ENCODE results near the gene PINLYP. TPM values are rescaled to one million over a fixed set of nuclear protein-coding genes. Genes with fewer than 3 reads are reported as not detected.
"Not testable (repeated sequence)": the region's sequence is repeated elsewhere in the genome, so short reads cannot be mapped to it uniquely, and the experiment has no call there.

The PINLYP gene
- total RNA-seq, 4 donors from 2014 or later = 3.8 to 18.4 (median 8.6) TPM

DNA sequence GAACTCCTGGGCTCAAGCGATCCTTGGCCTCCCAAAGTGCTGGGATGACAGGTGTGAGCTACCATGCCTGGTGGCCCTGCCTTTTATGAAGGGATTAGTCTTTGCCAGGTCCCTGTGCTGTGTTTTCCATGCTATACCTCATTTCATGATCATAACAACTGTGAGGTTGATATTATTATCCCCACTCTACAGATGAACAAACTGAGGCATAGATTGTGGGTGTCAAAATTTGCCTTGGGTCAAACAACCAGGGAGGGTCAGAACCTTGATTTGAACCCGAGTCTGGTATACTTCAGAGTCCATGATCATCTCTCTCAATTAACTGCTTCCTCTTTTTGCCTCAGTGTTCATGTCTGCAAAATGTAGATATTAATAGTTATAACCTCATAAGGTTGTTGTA, 6.9 kb downstream of the PINLYP start:
- TF ChIP-seq CTCF (IDR thresholded peaks at IDR 0.05) = no peak
- no peak for ATAC-seq (ENCODE audit: low FRiP score)

GRCh38 chr19:43584484-43584883, 8.9 kb downstream of the PINLYP start:
- ATAC-seq (ENCODE audit: low FRiP score) (no peak), DNase-seq (ENCODE audit: low spot score) (no peak)
- TF ChIP-seq CTCF (IDR thresholded peaks at IDR 0.05) = no peak

More for the DNA sequence above, 6.9 kb downstream of the PINLYP start:
- DNase-seq (ENCODE audit: low spot score) = no peak

- TF ChIP-seq CTCF (IDR thresholded peaks at IDR 0.05) = no peak
- ATAC-seq (ENCODE audit: low FRiP score) (no peak), DNase-seq (ENCODE audit: low spot score) (no peak)
Observed at GRCh38 chr19:43586346-43586745, 10.7 kb downstream of the PINLYP start.

DNA sequence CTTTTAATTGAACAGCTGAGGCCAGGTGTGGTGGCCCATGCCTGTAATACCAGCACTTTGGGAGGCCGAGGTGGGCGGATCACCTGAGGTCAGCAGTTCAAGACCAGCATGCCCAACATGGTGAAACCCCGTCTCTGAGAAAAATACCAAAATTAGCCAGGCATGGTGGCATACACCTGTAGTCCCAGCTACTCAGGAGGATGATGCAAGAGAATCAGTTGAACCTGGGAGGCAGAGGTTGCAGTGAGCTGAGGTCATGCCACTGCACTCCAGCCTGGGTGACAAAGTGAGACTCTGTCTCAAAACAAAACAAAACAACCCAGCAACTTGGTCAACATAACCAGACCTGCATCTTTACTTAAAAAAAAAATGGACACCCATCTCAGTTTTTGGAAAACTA, 11.4 kb downstream of the PINLYP start:
- not testable (repeated sequence) for DNase-seq (ENCODE audit: low spot score); ATAC-seq (ENCODE audit: low FRiP score)

DNA sequence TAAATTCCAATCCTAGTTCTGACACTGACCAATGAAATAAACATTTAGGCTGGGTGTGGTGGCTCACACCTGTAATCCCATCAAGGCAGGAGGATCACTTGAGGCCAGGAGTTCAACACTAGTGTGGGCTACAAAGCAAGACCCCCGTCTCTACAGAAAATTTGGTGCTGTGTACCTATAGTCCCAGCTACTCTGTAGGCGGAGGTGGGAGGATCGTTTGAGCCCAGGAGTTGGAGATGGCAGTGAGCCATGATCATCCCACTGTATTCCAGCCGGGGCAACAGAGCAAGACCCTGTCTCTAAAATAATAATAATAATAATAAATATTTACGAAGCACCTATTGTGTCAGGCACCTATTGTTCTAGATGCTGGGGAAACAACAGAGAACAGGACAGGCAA, 13.7 kb downstream of the PINLYP start:
- no peak for ATAC-seq (ENCODE audit: low FRiP score)
- TF ChIP-seq CTCF (IDR thresholded peaks at IDR 0.05) = no peak

DNA sequence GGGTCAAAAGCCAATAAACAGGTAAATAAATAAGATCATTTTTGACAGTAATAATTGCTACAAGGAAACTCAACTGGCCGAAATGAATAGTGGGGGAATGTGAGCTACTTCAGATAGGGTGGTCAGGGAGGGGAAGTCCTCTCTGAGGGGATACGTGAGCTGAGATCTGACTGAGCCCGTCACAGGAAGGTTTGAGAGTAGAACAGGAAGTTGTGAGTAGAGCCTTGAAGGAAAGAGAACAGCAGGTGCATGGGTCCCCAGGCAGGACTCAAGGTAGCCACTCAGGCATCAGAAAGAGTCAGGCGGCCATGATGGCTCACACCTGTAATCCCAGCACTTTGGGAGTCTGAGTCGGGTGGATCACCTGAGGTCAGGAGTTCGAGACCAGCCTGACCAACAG, 14.1 kb downstream of the PINLYP start:
- no peak for TF ChIP-seq CTCF (IDR thresholded peaks at IDR 0.05)
- ATAC-seq (ENCODE audit: low FRiP score) (no peak), DNase-seq (ENCODE audit: low spot score) (no peak)

More for the DNA sequence above, 13.7 kb downstream of the PINLYP start:
- DNase-seq (ENCODE audit: low spot score) = no peak

DNA sequence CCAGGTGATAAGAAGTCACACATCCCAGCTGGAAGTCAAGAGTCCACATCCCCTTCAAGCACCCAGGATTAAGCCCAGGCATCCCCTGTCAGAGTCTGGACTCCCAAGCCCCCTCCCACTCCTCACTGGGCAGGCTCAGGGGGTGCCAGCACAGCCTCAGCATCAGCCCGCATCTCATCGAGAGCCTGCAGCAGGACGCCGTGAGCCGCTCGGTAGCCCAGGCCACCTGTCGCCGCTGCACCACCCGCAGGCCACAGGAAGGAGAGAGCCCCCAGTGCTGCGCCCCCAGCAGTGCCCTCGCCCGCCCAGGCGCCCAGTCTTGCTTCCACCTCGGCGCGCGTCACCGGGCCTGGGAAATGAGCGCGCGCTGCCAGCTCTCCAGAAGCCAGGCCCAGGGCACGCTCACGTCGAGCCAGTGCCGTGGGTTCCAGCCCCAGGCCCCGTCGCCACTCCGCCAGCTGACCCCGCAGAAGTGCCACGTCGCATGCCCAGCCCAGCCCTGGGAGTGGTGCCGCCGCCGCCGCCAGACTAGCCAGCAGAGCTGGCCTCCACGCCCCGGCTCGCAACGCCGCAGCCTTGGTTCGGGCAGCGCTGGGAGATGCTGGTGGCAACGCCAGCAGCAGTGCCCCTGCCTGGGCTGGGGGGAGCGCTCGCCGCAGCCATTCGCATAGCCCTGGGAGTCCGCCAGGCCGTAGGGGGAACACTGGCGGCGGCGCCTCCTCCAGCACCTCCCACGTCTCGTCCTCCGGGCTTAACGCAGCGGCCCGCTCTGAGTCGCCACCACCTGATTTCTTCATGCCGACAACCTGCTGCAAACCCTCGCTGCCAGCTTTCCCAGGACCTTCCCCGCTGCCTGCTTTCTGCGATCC, 16.5 kb downstream of the PINLYP start:
- TF ChIP-seq CTCF (IDR thresholded peaks at IDR 0.05) = no peak
- no peak for ATAC-seq (ENCODE audit: low FRiP score)
- DNase-seq (ENCODE audit: low spot score) = no peak

Data from omental fat pad (tissue), 4 donors.